ENCODE data around the gene PTGER2.

DNA sequence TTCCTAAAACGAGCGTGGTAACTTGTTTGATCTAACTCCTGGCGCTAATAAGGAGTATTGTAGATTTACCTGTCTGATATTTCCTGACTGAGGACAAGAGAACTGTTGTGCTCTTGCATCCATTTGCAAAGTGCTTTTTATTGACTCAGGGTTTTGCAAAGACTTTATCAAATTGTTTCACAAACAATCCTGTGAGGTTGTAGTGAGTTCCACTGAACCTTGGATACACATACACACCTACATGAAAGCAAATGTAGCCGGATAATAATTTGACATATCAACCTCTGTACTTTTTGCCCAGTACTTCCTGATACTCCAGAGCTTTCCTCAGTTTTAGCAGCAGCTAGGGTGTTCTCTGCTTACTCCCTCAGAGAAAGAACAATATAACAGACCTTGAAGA is 6.7 kb upstream of the PTGER2 start:
- TF ChIP-seq CTCF (IDR thresholded peaks at IDR 0.05): no peak
- TF ChIP-seq POLR2AphosphoS5 (IDR thresholded peaks at IDR 0.05): peak in 2 of 3 donors; percentile 48 to 75
- TF ChIP-seq POLR2A (IDR thresholded peaks at IDR 0.05): no peak
